Keratinocyte (primary cell): ENCODE data around the gene SLC4A9. TPM values are rescaled to one million over a fixed set of nuclear protein-coding genes. Genes with fewer than 3 reads are reported as not detected.

Source experiments
- DNase-seq: peaks from one replicate; pipeline ENCODE4 v3.0.0-alpha.2; 2011; ENCODE audit warnings: low read depth, missing footprints, low spot score
- FAIRE-seq: peaks from 2 replicates; lab custom pipeline; 2011; peaks lifted over from hg19 to GRCh38; lab: Jason Lieb, UNC
- H2AFZ ChIP-seq: 2 replicates; pipeline ENCODE4 v1.6.0; 2012; ENCODE audit warnings: low read length, control low read depth, inconsistent platforms; ENCODE audit not compliant: control insufficient read depth
- H3K27ac ChIP-seq: 2 replicates; pipeline ENCODE4 v1.5.1; 2011; ENCODE audit warnings: low read length; ENCODE audit not compliant: control insufficient read depth, insufficient read depth
- H3K27me3 ChIP-seq: 3 replicates; pipeline ENCODE4 v1.6.0; 2011; ENCODE audit warnings: low read length; ENCODE audit not compliant: control insufficient read depth, insufficient read depth; ENCODE audit errors: extremely low read depth
- H3K36me3 ChIP-seq, 2 experiments: 2 replicates in 1 of 2; 3 replicates in 1 of 2; pipeline ENCODE4 v1.5.1; 2011; ENCODE audit warnings: low read length in 2 of 2, mild to moderate bottlenecking in 1 of 2; ENCODE audit not compliant: control insufficient read depth in 2 of 2, insufficient read depth in 2 of 2; ENCODE audit errors: extremely low read depth in 1 of 2
- H3K4me1 ChIP-seq: 3 replicates; pipeline ENCODE4 v1.5.1; 2011; ENCODE audit warnings: low read length; ENCODE audit not compliant: control insufficient read depth, insufficient read depth; ENCODE audit errors: extremely low read depth
- H3K4me2 ChIP-seq: 3 replicates; pipeline ENCODE4 v1.6.0; 2011; ENCODE audit warnings: low read depth, low read length; ENCODE audit not compliant: control insufficient read depth, insufficient read depth; ENCODE audit errors: extremely low read depth
- H3K4me3 ChIP-seq, 3 experiments: fragments of 200-600 bp in 1 of 3; sonication (generic) in 1 of 3; 2 replicates in 2 of 3; 3 replicates in 1 of 3; pipeline ENCODE4 v1.5.1; 2011 to 2016; ENCODE audit warnings: low read length in 3 of 3, mild to moderate bottlenecking in 3 of 3, control low read depth in 2 of 3, inconsistent platforms in 1 of 3, low read depth in 1 of 3, mixed read lengths in 1 of 3, mixed run types in 1 of 3, moderate library complexity in 1 of 3; ENCODE audit not compliant: control insufficient read depth in 2 of 3, insufficient read depth in 2 of 3; ENCODE audit errors: extremely low read depth in 1 of 3
- H3K79me2 ChIP-seq: 2 replicates; pipeline ENCODE4 v1.6.0; 2012; ENCODE audit warnings: low read length; ENCODE audit not compliant: control insufficient read depth, insufficient read depth
- H3K9ac ChIP-seq: 3 replicates; pipeline ENCODE4 v1.6.0; 2011; ENCODE audit warnings: low read length; ENCODE audit not compliant: control insufficient read depth, insufficient read depth; ENCODE audit errors: extremely low read depth
- H3K9me1 ChIP-seq: 3 replicates; pipeline ENCODE4 v1.6.0; 2011; ENCODE audit warnings: low read length; ENCODE audit not compliant: control insufficient read depth, insufficient read depth; ENCODE audit errors: extremely low read depth
- H3K9me3 ChIP-seq: 2 replicates; pipeline ENCODE4 v1.5.1; 2012; ENCODE audit warnings: low read depth, low read length; ENCODE audit not compliant: control insufficient read depth
- H4K20me1 ChIP-seq: 3 replicates; pipeline ENCODE4 v1.6.0; 2011; ENCODE audit warnings: low read length; ENCODE audit not compliant: control insufficient read depth, insufficient read depth; ENCODE audit errors: extremely low read depth
- CTCF ChIP-seq, 3 experiments: IDR thresholded peaks in 1 of 3; conservative IDR thresholded peaks in 1 of 3; optimal IDR thresholded peaks in 1 of 3; 2 replicates in 2 of 3; 3 replicates in 1 of 3; pipeline versions ENCODE3 to v1.5.1; 2011; ENCODE audit warnings: low read length in 3 of 3, mild to moderate bottlenecking in 3 of 3, moderate library complexity in 2 of 3, control low read depth in 1 of 3, inconsistent platforms in 1 of 3; ENCODE audit not compliant: insufficient read depth in 2 of 3; ENCODE audit errors: extremely low read depth in 1 of 3
- EZH2 ChIP-seq: IDR thresholded peaks from one replicate; pipeline ENCODE4 v1.6.1; 2012; ENCODE audit warnings: inconsistent platforms, mild to moderate bottlenecking, low read length, moderate library complexity
- dilution Hi-C: fragments of 300-500 bp; cut with MboI; formaldehyde crosslinking; loops from one replicate; pipeline ENCODE4 v1.7.0; 2020; ENCODE audit warnings: low sequenced_read_pairs; ENCODE audit not compliant: extremely low pct_ligation_motif_present
- polyA plus RNA-seq, 5 experiments: library from polyadenylated mRNA; depleted of rRNA in 3 of 5; stranded (reverse) in 3 of 5; stranded (forward) in 1 of 5; unstranded in 1 of 5; fragments of >200 nt; gene quantifications; 1 replicate in 1 of 5; 2 replicates in 3 of 5; 3 replicates in 1 of 5; pipeline versions ENCODE4 v1.2.1 to v1.2.3, GENCODE V29; 2011 to 2012; ENCODE audit warnings: missing spikeins in 2 of 5, low read depth in 1 of 5, low replicate concordance in 1 of 5

SLC4A9 gene
- polyA plus RNA-seq, 1 donor (not counting 4 experiments of a cell fraction or from before 2014, with no cell fraction given): 0.07 TPM

DNA sequence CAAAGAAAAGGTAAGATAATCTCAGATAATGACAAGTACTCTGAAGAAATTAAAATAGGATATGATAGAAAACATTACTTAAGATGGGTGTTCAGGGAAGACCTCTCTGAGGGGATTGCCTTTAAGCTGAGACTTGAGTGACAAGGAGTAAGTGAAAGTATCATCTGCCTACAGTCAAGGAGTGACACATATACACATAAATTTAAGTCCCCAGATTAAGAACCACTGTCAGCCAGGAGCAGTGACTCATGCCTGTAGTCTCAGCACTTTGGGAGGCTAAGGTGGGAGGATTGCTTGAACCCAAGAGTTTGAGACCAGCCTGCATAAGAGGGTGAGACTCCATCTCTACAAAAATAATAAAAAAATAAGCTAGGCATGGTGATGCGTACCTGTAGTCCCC is 22.0 kb downstream of the SLC4A9 start:
- H3K4me3 ChIP-seq: no peak overlapping the region
- TF ChIP-seq EZH2: no peak
- TF ChIP-seq CTCF (optimal IDR thresholded peaks at IDR 0.05 in 1 of 3, IDR thresholded peaks at IDR 0.05 in 1 of 3, conservative IDR thresholded peaks at IDR 0.05 in 1 of 3; ENCODE audit: extremely low read depth in 1 of 3, insufficient read depth in 2 of 3, low read length in 3 of 3): no peak
- FAIRE-seq (no peak), DNase-seq (no peak)
- no peak overlapping the region for H3K4me2 ChIP-seq
- no peak overlapping the region for H3K27ac ChIP-seq
- no peaks in the 10 kb centered on the region for H3K4me1 ChIP-seq
- H4K20me1 ChIP-seq: no peaks in the 10 kb centered on the region
- no peaks in the 10 kb centered on the region for H3K9me3 ChIP-seq
- H2AFZ ChIP-seq: no peak overlapping the region
- H3K36me3 ChIP-seq: no peaks in the 10 kb centered on the region
- H3K79me2 ChIP-seq: no peaks in the 10 kb centered on the region
- dilution Hi-C loops: no loop called here
- H3K27me3 ChIP-seq: no peaks in the 10 kb centered on the region
- H3K9ac ChIP-seq: no peak overlapping the region
- no peaks in the 10 kb centered on the region for H3K9me1 ChIP-seq

DNA sequence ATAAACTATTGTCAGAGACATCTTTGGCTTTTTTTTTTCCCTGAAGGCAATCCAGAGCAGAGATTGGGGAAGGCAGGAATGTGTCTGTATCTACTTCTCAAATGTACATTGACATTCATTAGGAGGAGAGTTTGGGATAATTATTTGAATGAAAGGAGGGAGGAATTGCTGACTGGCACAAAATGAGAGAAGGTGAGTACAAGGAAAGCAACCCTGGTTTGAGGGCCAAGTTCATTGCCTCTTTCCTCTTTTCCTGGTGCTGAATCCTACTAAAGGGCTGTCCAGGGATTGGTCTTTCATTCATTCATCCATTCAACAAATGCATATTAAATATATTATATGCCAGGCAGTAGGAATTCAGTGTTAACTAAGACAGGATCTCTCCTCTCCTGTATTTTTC is 22.9 kb downstream of the SLC4A9 start:
- Histone ChIP-seq H2AFZ (no peak overlapping the region), H3K4me2 (no peak overlapping the region), H3K9me1 (no peaks in the 10 kb centered on the region), H3K27me3 (no peaks in the 10 kb centered on the region), H3K27ac (no peak overlapping the region), H3K9ac (no peak overlapping the region), H3K36me3 (no peaks in the 10 kb centered on the region), H3K9me3 (no peaks in the 10 kb centered on the region), H3K4me3 (no peak overlapping the region), H3K4me1 (no peaks in the 10 kb centered on the region), H3K79me2 (no peaks in the 10 kb centered on the region), H4K20me1 (no peaks in the 10 kb centered on the region)
- FAIRE-seq (no peak), DNase-seq (no peak)
- dilution Hi-C loops: no loop called here
- no peak for TF ChIP-seq CTCF (optimal IDR thresholded peaks at IDR 0.05 in 1 of 3, IDR thresholded peaks at IDR 0.05 in 1 of 3, conservative IDR thresholded peaks at IDR 0.05 in 1 of 3; ENCODE audit: extremely low read depth in 1 of 3, insufficient read depth in 2 of 3, low read length in 3 of 3)
- no peak for TF ChIP-seq EZH2
